Endothelial cell (in vitro differentiated cells): ENCODE measurements around the gene OR6C76. TPM values are rescaled to one million over a fixed set of nuclear protein-coding genes. Genes with fewer than 3 reads are reported as not detected.
"Not testable (repeated sequence)": the region's sequence is repeated elsewhere in the genome, so short reads cannot be mapped to it uniquely, and the experiment has no call there.

ENCODE experiments used
- DNase-seq: peaks from one replicate; pipeline ENCODE4 v3.0.0; 2021; ENCODE audit warnings: low spot score
- H3K27ac Mint-ChIP-seq: one replicate; pipeline ENCODE4 v1.8.0; 2021; ENCODE audit warnings: mixed read lengths, inconsistent platforms; ENCODE audit not compliant: unreplicated experiment
- H3K27me3 Mint-ChIP-seq: one replicate; pipeline ENCODE4 v1.8.0; 2021; ENCODE audit warnings: mild to moderate bottlenecking, moderate library complexity, mixed read lengths, inconsistent platforms; ENCODE audit not compliant: unreplicated experiment
- H3K36me3 Mint-ChIP-seq: one replicate; pipeline ENCODE4 v1.8.0; 2021; ENCODE audit warnings: mild to moderate bottlenecking, low read depth, mixed read lengths, inconsistent platforms; ENCODE audit not compliant: unreplicated experiment
- H3K4me1 Mint-ChIP-seq: one replicate; pipeline ENCODE4 v1.8.0; 2021; ENCODE audit warnings: mild to moderate bottlenecking, mixed read lengths, inconsistent platforms; ENCODE audit not compliant: unreplicated experiment
- H3K4me3 Mint-ChIP-seq: one replicate; pipeline ENCODE4 v1.8.0; 2021; ENCODE audit warnings: mild to moderate bottlenecking, mixed read lengths, inconsistent platforms; ENCODE audit not compliant: unreplicated experiment
- H3K9me3 Mint-ChIP-seq: one replicate; pipeline ENCODE4 v1.8.0; 2021; ENCODE audit warnings: mixed read lengths, inconsistent platforms; ENCODE audit not compliant: unreplicated experiment
- CTCF ChIP-seq: fragments of 200-600 bp; sonication (generic); IDR thresholded peaks from one replicate; pipeline ENCODE4 v1.5.0; 2021; ENCODE audit warnings: antibody characterized with exemption; ENCODE audit not compliant: unreplicated experiment
- total RNA-seq: library from RNA; stranded (reverse); fragmentation: NEBNext Ultra II Directional; extraction: Animal tissue kit (Norgen Biotek cat#: 25700); gene quantifications from one replicate; pipeline ENCODE4 v1.2.1, GENCODE V29; 2021; ENCODE audit not compliant: unreplicated experiment

Gene OR6C76
- total RNA-seq, 1 donor from 2014 or later = not detected

DNA sequence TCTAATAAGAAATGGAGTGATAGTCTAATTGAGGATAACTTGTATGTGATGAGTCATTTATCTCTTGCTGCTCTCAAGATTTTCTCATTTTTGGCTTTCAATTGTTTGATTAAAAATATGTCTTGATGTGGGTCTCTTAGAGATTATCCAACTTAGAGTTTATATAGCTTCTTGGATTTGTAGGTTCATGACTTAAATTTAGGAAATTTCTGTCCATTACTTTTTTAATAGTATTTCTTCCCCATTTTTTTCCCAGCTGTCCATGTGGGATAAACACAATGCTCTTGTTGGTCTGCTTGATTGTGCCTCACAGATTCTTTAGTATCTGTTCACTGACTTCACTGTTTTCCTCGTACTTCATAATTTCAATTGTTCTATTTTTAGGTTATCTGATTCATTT lies 18.2 kb upstream of the OR6C76 start:
- Mint-ChIP-seq H3K27me3 (no peaks in the 10 kb centered on the region), H3K27ac (no peak overlapping the region), H3K4me3 (no peak overlapping the region), H3K4me1 (no peaks in the 10 kb centered on the region), H3K36me3 (no peaks in the 10 kb centered on the region), H3K9me3 (no peaks in the 10 kb centered on the region)
- TF ChIP-seq CTCF = no peak
- DNase-seq = no peak

DNA sequence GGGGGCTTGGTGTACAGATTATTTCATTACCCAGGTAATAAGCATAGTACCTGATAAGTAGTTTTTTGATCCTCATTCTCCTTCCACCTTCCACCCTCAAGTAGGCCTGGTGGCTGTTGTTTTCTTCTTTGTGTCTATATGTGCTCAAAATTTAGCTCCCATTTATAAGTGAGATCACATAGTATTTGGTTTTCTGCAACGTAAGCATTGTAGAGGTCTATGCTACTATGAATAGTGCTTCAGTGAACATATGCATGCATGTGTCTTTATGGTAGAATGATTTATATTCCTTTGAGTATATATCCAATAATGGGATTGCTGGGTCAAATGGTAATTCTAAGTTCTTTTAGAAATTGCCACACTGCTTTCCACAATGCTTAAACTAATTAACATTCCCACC lies 16.9 kb upstream of the OR6C76 start:
- not testable (repeated sequence) for DNase-seq, H3K27me3 Mint-ChIP-seq, H3K36me3 Mint-ChIP-seq, H3K4me3 Mint-ChIP-seq, H3K27ac Mint-ChIP-seq, H3K9me3 Mint-ChIP-seq, H3K4me1 Mint-ChIP-seq

DNA sequence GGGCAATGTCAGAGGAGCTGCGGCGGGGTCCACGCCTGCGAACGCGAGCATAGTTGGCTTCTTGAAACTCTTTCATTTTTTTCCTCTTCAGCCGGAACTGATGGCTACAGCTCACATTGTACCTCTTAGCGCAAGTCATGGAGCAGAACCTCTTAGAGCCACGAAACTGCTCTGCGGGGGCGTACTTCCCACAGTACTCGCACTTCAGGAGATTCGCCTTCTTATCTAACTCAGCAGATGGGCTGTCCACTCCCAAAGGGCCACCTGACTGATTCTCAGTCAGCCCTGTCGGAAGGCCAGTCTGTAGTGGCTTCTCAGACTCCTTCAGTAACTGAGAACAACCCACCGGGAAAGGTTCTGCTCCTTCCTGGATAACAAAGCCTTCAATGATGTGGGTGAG lies 13.9 kb upstream of the OR6C76 start:
- H3K27ac Mint-ChIP-seq, H3K9me3 Mint-ChIP-seq, H3K4me3 Mint-ChIP-seq, DNase-seq, H3K4me1 Mint-ChIP-seq, H3K27me3 Mint-ChIP-seq, H3K36me3 Mint-ChIP-seq: not testable (repeated sequence)

GRCh38 chr12:55413498-55414388 lies 12.3 kb upstream of the OR6C76 start:
- DNase-seq, H3K27me3 Mint-ChIP-seq, H3K27ac Mint-ChIP-seq, H3K4me1 Mint-ChIP-seq, H3K4me3 Mint-ChIP-seq, H3K9me3 Mint-ChIP-seq, H3K36me3 Mint-ChIP-seq: not testable (repeated sequence)

- not testable (repeated sequence) for H3K27me3 Mint-ChIP-seq, DNase-seq, H3K9me3 Mint-ChIP-seq, H3K27ac Mint-ChIP-seq, H3K4me3 Mint-ChIP-seq, H3K36me3 Mint-ChIP-seq, H3K4me1 Mint-ChIP-seq
Observed at GRCh38 chr12:55414396-55414823, 11.6 kb upstream of the OR6C76 start.

GRCh38 chr12:55414889-55415288 lies 11.2 kb upstream of the OR6C76 start:
- H3K36me3 Mint-ChIP-seq, H3K27ac Mint-ChIP-seq: not testable (repeated sequence)
- peak overlapping the region; percentile 49 for H3K4me3 Mint-ChIP-seq

DNA sequence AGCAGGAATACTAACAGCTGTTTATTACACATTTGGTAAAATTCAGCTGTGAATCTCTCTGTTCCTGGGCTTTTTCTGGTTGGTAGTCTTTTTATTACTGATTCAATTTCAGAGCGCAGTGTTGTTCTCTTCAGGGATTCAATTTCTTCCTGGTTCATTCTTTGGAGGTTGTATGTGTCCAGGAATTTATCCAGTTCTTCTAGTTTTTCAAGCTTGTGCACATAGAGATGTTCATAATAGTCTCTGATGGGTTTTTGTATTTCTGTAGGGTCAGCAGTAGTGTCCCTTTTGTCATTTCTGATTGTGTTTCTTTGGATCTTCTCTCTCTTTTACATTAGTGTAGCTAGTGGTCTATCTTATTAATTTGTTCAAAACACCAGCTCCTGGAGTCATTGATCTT lies 9.1 kb upstream of the OR6C76 start:
- peaks cover 2% of the 10 kb centered on the region for H3K27me3 Mint-ChIP-seq
- no peak overlapping the region for H3K27ac Mint-ChIP-seq
- no peak overlapping the region for H3K4me3 Mint-ChIP-seq
- H3K4me1 Mint-ChIP-seq = no peaks in the 10 kb centered on the region
- no peak for DNase-seq
- TF ChIP-seq CTCF = no peak
- no peaks in the 10 kb centered on the region for H3K9me3 Mint-ChIP-seq
- H3K36me3 Mint-ChIP-seq = no peaks in the 10 kb centered on the region

More at GRCh38 chr12:55414889-55415288, 11.2 kb upstream of the OR6C76 start:
- H3K27me3 Mint-ChIP-seq, DNase-seq, H3K9me3 Mint-ChIP-seq, H3K4me1 Mint-ChIP-seq: not testable (repeated sequence)
